Measurements from ENCODE around the gene PTPRG.

PTPRG gene

DNA sequence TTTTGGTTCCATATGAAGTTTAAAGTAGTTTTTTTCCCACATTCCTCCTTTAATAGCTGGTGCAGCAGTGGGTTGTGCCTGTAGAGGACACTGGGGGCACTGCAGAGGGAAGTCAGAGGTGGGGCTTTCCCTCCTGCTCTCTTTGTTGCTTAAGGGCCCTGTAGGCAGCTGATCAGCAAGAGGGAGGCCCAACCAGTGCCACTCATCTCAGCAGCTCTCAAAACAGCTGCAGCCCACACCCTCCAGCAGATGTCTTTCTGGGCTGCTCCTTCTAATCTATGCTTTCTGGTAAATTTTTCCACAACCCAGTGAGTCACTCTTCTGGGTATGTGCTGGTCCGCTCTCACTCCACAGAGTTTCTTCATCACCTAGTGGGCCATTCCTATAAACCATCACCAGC is 548.2 kb downstream of the PTPRG start:
- no peak for DNase-seq (ENCODE audit: low read depth, low spot score)

DNA sequence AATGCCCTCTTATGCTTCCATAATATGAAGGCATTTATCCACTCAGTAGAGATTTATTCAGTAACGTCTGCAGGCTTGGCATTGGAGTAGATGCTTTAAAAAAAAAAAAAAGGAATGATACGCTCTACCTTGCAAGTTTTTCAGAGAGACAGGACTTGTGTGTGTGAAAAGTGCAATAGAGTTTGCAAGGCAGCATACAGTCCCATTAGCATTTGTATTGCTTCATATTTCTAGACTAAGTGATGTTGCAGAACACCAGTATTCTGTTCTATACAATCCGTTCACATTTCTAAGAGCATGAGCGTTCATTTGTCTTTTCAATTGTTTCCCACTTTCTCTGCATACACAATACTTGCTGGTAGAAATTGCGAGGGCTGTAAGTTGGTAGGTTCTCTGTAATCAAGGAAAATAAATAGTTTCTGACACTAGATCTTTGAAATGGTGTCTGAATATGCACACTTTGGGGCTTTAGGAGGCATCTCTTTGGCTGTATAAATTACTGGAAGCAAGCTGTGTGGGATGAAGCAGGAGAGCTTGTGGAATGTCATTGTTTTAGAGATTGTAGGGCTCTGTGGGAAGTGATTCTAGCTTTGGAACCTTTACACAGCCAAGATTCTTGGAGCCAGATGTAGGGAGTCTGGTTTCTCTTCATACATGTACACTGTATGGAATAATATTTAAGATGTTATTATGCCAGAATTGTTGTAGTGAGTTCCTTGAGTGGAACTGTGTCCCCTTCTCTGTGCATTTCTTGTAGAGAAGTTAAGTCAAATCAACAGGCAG is 549.3 kb downstream of the PTPRG start:
- no peak overlapping the region for H3K4me3 ChIP-seq (ENCODE audit: low read length)
- no peak for DNase-seq (ENCODE audit: low read depth, low spot score)

More for the DNA sequence above, 548.2 kb downstream of the PTPRG start:
- H3K4me3 ChIP-seq (ENCODE audit: low read length), result no peak overlapping the region

DNA sequence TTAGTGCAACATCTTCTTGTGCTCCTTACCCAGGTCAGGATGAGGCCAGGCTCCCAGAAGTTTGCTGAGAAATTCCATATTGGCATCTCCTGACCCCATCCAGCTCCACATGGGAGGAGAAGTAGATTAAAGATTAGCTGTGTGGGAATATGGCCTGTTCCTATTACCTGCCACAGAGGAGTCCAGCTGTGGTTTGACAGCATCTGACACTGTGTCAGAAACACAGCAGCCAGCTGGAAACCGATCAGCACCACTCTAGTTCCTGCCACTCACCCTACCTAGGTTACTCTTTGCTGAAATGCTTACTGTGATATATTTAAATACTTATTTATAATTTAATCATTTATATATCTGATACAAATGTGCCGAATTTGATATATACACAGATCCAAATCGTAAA is 551.7 kb downstream of the PTPRG start:
- no peak for DNase-seq (ENCODE audit: low read depth, low spot score)
- H3K4me3 ChIP-seq (ENCODE audit: low read length), result no peak overlapping the region

- DNase-seq (ENCODE audit: low read depth, low spot score), result no peak
- H3K4me3 ChIP-seq (ENCODE audit: low read length), result no peak overlapping the region
Observed at GRCh38 chr3:62114763-62115162, 553.4 kb downstream of the PTPRG start.

DNA sequence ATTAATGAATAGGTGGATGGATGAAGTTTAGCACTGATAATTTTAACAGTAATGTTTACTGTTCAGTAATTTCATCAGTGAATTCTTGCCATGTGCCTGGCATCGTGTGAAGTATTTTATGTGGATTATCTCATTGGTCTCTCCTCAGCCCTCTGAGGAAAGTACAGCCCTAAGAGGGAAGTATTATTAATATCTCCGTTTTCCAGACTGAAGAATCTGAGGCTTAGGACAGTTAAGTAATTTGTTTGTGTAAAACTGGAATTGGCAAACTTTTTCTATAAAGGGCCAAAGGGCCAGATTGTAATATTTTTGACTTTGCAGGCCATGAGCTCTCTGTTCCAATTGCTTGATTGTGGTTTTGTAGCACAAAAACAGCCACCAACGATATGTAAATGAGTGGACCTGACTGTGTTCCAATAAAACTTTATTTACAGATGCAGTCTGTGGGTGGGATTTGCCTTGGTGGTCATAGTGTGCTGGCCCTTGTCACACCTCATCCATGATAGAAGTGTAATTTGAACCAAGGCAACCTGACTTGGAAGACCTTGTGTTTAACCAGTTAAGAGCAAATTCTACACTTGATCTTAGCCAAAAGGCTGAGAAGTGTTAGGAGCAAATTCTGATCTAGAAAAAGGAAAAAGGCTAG is 556.7 kb downstream of the PTPRG start:
- H3K4me3 ChIP-seq (ENCODE audit: low read length), result no peak overlapping the region
- DNase-seq (ENCODE audit: low read depth, low spot score), result no peak

DNA sequence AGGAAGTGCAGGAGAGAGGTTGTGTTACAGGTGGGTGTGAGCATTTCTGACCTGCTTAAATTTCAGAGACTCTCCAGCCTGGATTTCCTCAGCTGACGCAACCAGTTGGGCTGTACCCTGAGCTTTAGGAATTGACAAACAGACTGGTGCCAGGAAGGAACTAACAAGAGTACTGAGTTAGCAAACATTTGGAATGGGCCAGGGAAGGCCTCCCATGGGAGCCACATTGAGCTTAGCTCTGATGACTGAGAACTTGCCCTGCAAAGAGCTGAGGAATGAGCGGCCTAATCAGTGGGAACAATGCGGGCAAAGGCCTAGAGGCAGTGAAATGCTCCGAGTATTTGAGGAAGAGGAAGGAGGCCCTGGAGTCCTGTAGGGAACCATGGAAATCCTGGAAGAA is 557.8 kb downstream of the PTPRG start:
- DNase-seq (ENCODE audit: low read depth, low spot score), result no peak
- no peak overlapping the region for H3K4me3 ChIP-seq (ENCODE audit: low read length)

- H3K4me3 ChIP-seq (ENCODE audit: low read length), result no peak overlapping the region
- no peak for DNase-seq (ENCODE audit: low read depth, low spot score)
Observed at GRCh38 chr3:62122819-62123218, 561.4 kb downstream of the PTPRG start.

GRCh38 chr3:62125380-62125779 is 564.0 kb downstream of the PTPRG start:
- no peak for DNase-seq (ENCODE audit: low read depth, low spot score)
- no peak overlapping the region for H3K4me3 ChIP-seq (ENCODE audit: low read length)

DNA sequence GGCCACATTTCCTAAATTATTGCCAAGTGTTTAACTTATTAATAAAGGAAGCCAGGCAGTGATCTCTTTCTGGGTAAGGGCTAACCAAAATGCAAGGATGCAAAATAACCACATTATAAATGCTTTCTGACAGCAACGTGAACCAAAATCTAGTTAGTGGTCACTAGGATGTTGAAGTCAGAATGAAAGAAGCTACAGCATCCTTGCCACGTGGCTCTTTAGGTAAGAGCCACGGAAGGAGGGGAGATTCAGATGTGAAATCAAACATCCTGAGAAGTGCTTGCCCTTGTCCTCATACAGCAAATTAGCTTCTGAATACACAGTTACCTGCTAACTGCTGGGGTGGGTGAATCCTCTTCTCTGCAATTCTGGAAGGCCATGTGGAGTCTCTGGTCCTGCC is 565.7 kb downstream of the PTPRG start:
- H3K4me3 ChIP-seq (ENCODE audit: low read length), result no peak overlapping the region
- no peak for DNase-seq (ENCODE audit: low read depth, low spot score)

GRCh38 chr3:62128051-62128450 is 566.7 kb downstream of the PTPRG start:
- no peak overlapping the region for H3K4me3 ChIP-seq (ENCODE audit: low read length)
- DNase-seq (ENCODE audit: low read depth, low spot score), result no peak

DNA sequence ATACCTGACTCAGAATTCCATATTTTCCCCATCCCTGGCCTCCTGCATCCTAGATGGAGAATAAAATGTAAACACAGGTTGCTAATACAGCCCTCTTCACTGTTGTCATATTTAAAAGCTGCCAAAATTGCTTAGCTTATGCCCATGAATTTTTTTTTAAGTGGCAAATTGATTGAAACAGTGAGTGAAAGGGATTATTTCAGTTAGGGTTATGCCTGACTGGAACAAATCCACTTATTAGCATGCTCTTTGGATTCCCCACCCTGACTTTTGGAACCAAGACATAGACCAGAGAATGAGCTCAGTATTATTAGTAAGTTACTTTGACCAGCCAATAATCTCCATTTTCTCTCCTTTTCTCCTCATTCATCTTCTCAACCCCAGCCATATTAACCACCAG is 567.3 kb downstream of the PTPRG start:
- no peak for DNase-seq (ENCODE audit: low read depth, low spot score)
- H3K4me3 ChIP-seq (ENCODE audit: low read length), result no peak overlapping the region

GRCh38 chr3:62131050-62131449 is 569.7 kb downstream of the PTPRG start:
- no peak overlapping the region for H3K4me3 ChIP-seq (ENCODE audit: low read length)
- no peak for DNase-seq (ENCODE audit: low read depth, low spot score)

DNA sequence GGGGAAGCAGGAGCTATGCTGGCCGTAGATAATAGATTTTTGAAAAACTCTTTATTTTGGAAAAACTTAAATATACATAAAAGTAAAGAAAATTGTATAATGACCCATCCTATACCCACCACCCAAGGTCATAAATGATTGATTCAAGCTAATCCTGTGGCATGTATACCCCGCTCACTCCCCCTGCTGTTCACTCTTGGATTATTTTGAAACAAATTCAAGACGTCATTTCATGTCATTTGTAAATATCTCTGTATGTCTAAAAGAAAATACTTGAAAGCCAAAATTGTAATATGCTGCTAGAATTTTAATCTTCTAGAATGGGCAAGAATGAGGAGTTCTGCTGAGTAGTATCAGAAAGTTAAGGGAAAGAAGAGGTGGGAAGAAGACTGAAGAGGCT is 570.2 kb downstream of the PTPRG start:
- peak; percentile 11 for DNase-seq (ENCODE audit: low read depth, low spot score)
- no peak overlapping the region for H3K4me3 ChIP-seq (ENCODE audit: low read length)

GRCh38 chr3:62132027-62132602 is 570.7 kb downstream of the PTPRG start:
- H3K4me3 ChIP-seq (ENCODE audit: low read length), result no peak overlapping the region
- no peak for DNase-seq (ENCODE audit: low read depth, low spot score)

DNA sequence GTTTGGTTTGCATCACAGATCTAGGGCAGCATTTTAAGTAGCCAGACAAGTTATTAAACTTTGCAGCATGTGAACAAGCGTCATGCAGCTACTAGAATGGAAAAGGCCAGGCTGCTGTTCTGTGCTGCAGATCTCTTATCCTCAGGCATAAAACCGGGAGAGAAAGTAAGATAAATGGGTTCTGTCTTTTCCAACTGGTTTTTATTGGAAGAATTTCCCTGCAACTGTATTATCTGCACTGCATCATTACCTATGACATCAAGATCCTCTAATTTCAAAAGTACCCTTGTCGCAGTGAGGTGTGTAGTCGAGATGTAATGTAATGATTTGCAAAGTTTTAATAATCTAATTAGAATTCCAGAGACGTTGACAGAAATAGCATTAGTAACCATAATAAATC is 571.6 kb downstream of the PTPRG start:
- H3K4me3 ChIP-seq (ENCODE audit: low read length), result no peak overlapping the region
- DNase-seq (ENCODE audit: low read depth, low spot score), result no peak

- DNase-seq (ENCODE audit: low read depth, low spot score), result no peak
Observed at GRCh38 chr3:62134061-62134496, 572.7 kb downstream of the PTPRG start.

GRCh38 chr3:62135741-62136140 is 574.4 kb downstream of the PTPRG start:
- no peak overlapping the region for H3K4me3 ChIP-seq (ENCODE audit: low read length)
- no peak for DNase-seq (ENCODE audit: low read depth, low spot score)

More at GRCh38 chr3:62134061-62134496, 572.7 kb downstream of the PTPRG start:
- no peak overlapping the region for H3K4me3 ChIP-seq (ENCODE audit: low read length)

DNA sequence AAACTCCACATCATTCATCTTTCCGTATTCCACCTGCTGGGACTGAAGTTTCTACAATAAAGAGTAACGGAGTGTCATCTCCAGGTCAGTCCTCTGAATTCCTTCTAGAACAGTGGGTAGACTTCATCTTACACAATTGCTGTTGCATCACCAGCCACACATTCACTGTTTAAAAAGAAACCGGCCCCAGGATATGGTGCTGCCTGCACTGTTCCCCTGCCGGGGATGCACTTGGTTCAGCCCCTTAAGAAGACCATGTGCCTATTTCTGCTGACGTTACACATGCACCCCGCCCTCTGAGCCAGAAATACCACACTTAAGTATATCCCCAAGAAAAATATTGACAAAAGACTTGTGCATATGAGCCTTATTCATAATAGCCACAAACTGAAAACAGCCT is 578.6 kb downstream of the PTPRG start:
- no peak for DNase-seq (ENCODE audit: low read depth, low spot score)

DNA sequence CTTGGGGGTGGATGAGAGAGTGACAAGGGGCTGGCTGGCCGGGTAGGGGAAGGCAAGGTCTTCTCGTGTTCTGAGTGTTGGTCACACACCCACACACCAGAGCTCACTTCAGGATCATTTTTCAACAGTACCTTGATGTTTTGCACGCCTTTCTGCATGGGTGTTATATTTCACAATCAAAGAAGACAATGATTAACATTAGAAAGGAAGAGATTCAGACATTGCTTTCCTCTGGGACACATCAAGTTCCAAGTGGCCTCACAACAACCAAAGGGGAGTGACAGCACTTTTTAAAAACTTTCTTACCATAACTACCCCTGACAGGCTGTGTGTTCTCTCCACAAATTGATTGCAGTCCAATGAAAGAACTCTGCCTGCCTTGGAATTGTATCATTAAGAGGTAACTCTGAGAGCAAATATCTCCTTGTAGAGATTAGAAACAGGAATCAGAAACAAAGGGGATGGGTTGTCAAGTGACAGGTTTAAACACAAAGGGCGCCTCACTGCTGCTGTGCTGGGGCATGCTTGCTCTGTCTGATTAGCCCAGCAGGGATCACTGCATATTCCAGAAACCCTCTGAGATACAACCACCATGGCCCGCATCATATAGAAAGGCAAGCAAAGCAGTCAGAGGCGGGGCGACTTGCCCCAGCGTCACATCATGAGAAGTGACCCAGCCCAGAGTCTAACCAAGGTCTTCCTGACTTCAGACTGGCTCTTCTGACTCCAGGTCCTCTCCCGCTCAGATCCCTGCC is 581.1 kb downstream of the PTPRG start:
- H3K4me3 ChIP-seq (ENCODE audit: low read length), result no peak overlapping the region
- no peak for DNase-seq (ENCODE audit: low read depth, low spot score)

More for the DNA sequence above, 578.6 kb downstream of the PTPRG start:
- no peak overlapping the region for H3K4me3 ChIP-seq (ENCODE audit: low read length)
